DND-41 (cell line): Measurements from ENCODE around the gene EPHB1.

ENCODE experiments used
- ATAC-seq: fragments of 200-7000 bp; cut with Tn5 transposase; 3 replicates; pipeline ENCODE4 v1.9.1; 2021; ENCODE audit warnings: low read depth; ENCODE audit not compliant: insufficient read depth
- DNase-seq: peaks from one replicate; pipeline ENCODE4 v3.0.0-alpha.2; 2020
- H2AFZ ChIP-seq: 2 replicates; pipeline ENCODE4 v1.6.0; 2012; ENCODE audit warnings: low read depth, low read length
- H3K27ac ChIP-seq: 2 replicates; pipeline ENCODE4 v1.5.1; 2012; ENCODE audit warnings: low read length, inconsistent platforms
- H3K27me3 ChIP-seq: fragments of 200-600 bp; sonication (generic); 2 replicates; pipeline ENCODE4 v1.6.0; 2012; ENCODE audit warnings: low read length, mild to moderate bottlenecking, inconsistent platforms; ENCODE audit not compliant: insufficient read depth, poor library complexity
- H3K36me3 ChIP-seq: 2 replicates; pipeline ENCODE4 v1.5.1; 2012; ENCODE audit warnings: low read length, inconsistent platforms; ENCODE audit not compliant: insufficient read depth
- H3K4me1 ChIP-seq: 2 replicates; pipeline ENCODE4 v1.5.1; 2012; ENCODE audit warnings: mild to moderate bottlenecking, low read length; ENCODE audit not compliant: insufficient read depth
- H3K4me2 ChIP-seq: 2 replicates; pipeline ENCODE4 v1.6.0; 2012; ENCODE audit warnings: mild to moderate bottlenecking, moderate library complexity, low read length, inconsistent platforms; ENCODE audit not compliant: insufficient read depth
- H3K4me3 ChIP-seq, 2 experiments: fragments of 200-600 bp in 1 of 2; shearing (Covaris generic) in 1 of 2; 2 replicates each; pipeline ENCODE4 v1.5.1; 2012 to 2016; ENCODE audit warnings: inconsistent platforms in 2 of 2, low read length in 2 of 2, mild to moderate bottlenecking in 2 of 2, low read depth in 1 of 2, moderate library complexity in 1 of 2
- H3K79me2 ChIP-seq: 2 replicates; pipeline ENCODE4 v1.6.0; 2012; ENCODE audit warnings: low read length, inconsistent platforms; ENCODE audit not compliant: insufficient read depth
- H3K9ac ChIP-seq: 2 replicates; pipeline ENCODE4 v1.6.0; 2012; ENCODE audit warnings: low read depth, mild to moderate bottlenecking, inconsistent platforms, low read length, moderate library complexity
- H3K9me3 ChIP-seq: 2 replicates; pipeline ENCODE4 v1.5.1; 2012; ENCODE audit warnings: low read length, moderate library complexity, mild to moderate bottlenecking, inconsistent platforms; ENCODE audit not compliant: insufficient read depth, severe bottlenecking
- H4K20me1 ChIP-seq: 2 replicates; pipeline ENCODE4 v1.6.0; 2012; ENCODE audit warnings: low read length; ENCODE audit not compliant: insufficient read depth
- EZH2 ChIP-seq: IDR thresholded peaks from 3 replicates; pipeline ENCODE4 v1.6.1; 2012; ENCODE audit warnings: borderline replicate concordance, low read depth, mild to moderate bottlenecking, moderate library complexity, low read length, inconsistent platforms; ENCODE audit not compliant: severe bottlenecking
- TF ChIP-seq, protein P1 (sequence below): IDR thresholded peaks from 2 replicates; pipeline ENCODE4 v1.5.1; 2012; ENCODE audit warnings: borderline replicate concordance, low read length, moderate library complexity, mild to moderate bottlenecking; ENCODE audit not compliant: poor library complexity, severe bottlenecking; ENCODE audit errors: extremely low read depth

EPHB1 gene

DNA sequence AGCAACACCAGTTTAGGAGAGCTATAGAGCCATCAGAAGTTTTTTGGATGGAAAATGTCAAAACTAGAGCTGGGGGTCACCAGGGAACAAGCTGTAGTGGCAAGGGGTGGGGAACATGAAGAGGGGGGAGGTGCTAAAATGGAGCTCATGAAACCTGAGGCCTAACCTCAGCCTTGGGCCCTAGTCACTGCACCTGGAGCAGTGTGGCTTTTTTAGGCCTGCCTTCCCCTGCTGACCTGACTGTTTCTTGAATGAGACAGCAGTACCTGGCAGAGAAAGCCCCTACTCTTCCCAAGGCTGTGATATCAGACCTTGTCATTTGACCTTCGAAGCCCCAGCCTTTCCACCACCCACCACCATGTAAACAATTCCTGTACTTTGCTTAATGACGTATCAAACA, 383.5 kb downstream of the EPHB1 start:
- H2AFZ ChIP-seq, result no peak overlapping the region
- H3K4me2 ChIP-seq, result no peak overlapping the region
- H3K27ac ChIP-seq, result no peak overlapping the region
- H3K27me3 ChIP-seq, result no peaks in the 10 kb centered on the region
- no peaks in the 10 kb centered on the region for H3K9me3 ChIP-seq
- H3K36me3 ChIP-seq, result no peaks in the 10 kb centered on the region
- no peak for DNase-seq
- H4K20me1 ChIP-seq, result no peaks in the 10 kb centered on the region
- H3K4me3 ChIP-seq, result no peak overlapping the region
- no peak overlapping the region for H3K9ac ChIP-seq
- TF ChIP-seq, protein P1, sequence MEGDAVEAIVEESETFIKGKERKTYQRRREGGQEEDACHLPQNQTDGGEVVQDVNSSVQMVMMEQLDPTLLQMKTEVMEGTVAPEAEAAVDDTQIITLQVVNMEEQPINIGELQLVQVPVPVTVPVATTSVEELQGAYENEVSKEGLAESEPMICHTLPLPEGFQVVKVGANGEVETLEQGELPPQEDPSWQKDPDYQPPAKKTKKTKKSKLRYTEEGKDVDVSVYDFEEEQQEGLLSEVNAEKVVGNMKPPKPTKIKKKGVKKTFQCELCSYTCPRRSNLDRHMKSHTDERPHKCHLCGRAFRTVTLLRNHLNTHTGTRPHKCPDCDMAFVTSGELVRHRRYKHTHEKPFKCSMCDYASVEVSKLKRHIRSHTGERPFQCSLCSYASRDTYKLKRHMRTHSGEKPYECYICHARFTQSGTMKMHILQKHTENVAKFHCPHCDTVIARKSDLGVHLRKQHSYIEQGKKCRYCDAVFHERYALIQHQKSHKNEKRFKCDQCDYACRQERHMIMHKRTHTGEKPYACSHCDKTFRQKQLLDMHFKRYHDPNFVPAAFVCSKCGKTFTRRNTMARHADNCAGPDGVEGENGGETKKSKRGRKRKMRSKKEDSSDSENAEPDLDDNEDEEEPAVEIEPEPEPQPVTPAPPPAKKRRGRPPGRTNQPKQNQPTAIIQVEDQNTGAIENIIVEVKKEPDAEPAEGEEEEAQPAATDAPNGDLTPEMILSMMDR, result no peak
- no peak for TF ChIP-seq EZH2
- H3K79me2 ChIP-seq, result no peaks in the 10 kb centered on the region
- H3K4me1 ChIP-seq, result no peaks in the 10 kb centered on the region
- ATAC-seq, result no peak

DNA sequence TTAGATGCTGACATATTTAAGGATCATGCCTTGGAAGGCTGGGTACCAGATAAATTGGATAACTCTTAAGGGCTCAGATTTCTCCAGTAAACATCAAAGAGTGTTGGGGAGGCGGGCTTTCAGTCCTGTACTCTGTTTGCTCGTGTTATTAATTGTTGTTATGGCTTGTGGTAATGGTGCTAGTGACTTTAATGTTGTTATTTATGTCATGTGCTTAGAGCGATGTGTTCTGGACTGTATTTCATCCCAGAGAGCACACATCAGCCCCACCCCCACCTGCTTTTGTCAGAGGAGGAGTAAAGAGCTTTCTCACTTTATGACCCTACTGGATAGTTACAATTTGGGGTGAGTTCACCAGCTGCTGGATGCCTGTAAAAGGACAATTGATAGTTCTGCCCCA, 386.3 kb downstream of the EPHB1 start:
- Histone ChIP-seq H3K9me3 (no peaks in the 10 kb centered on the region), H3K4me3 (no peak overlapping the region), H3K79me2 (no peaks in the 10 kb centered on the region), H3K4me2 (no peak overlapping the region), H3K9ac (no peak overlapping the region), H2AFZ (no peak overlapping the region), H3K4me1 (no peaks in the 10 kb centered on the region), H4K20me1 (no peaks in the 10 kb centered on the region), H3K27ac (no peak overlapping the region), H3K36me3 (no peaks in the 10 kb centered on the region), H3K27me3 (no peaks in the 10 kb centered on the region)
- DNase-seq (no peak), ATAC-seq (no peak)
- TF ChIP-seq, protein P1, result no peak
- no peak for TF ChIP-seq EZH2

- no peak overlapping the region for H3K27ac ChIP-seq
- H3K9me3 ChIP-seq, result no peaks in the 10 kb centered on the region
- ATAC-seq, result no peak
- H2AFZ ChIP-seq, result no peak overlapping the region
- H3K9ac ChIP-seq, result no peak overlapping the region
- no peak overlapping the region for H3K4me2 ChIP-seq
- H3K4me1 ChIP-seq, result no peaks in the 10 kb centered on the region
- H3K4me3 ChIP-seq, result no peak overlapping the region
- no peaks in the 10 kb centered on the region for H3K36me3 ChIP-seq
- no peaks in the 10 kb centered on the region for H3K79me2 ChIP-seq
- H3K27me3 ChIP-seq, result no peaks in the 10 kb centered on the region
- H4K20me1 ChIP-seq, result no peaks in the 10 kb centered on the region
- no peak for DNase-seq
- TF ChIP-seq EZH2, result no peak
- TF ChIP-seq, protein P1, result no peak
Measured at GRCh38 chr3:135182364-135182998, 387.4 kb downstream of the EPHB1 start.

GRCh38 chr3:135190658-135191057, 395.6 kb downstream of the EPHB1 start:
- H3K4me3 ChIP-seq, result no peak overlapping the region

More at GRCh38 chr3:135190658-135191057, 395.6 kb downstream of the EPHB1 start:
- Histone ChIP-seq H3K27me3 (no peaks in the 10 kb centered on the region), H3K27ac (no peak overlapping the region), H4K20me1 (no peaks in the 10 kb centered on the region), H2AFZ (no peak overlapping the region), H3K9me3 (no peaks in the 10 kb centered on the region), H3K9ac (no peak overlapping the region), H3K79me2 (no peaks in the 10 kb centered on the region), H3K4me2 (no peak overlapping the region), H3K4me1 (no peaks in the 10 kb centered on the region), H3K36me3 (no peaks in the 10 kb centered on the region)
- ATAC-seq (no peak), DNase-seq (no peak)
- TF ChIP-seq EZH2, result no peak
- TF ChIP-seq, protein P1, result no peak
